ENCODE results near the gene WDR54.

- TF ChIP-seq CTCF (IDR thresholded peaks at IDR 0.05; ENCODE audit: borderline replicate concordance, extremely low read depth, low read length, poor library complexity, severe bottlenecking) (no peak), EZH2 (IDR thresholded peaks at IDR 0.05; ENCODE audit: borderline replicate concordance, low read depth, low read length, severe bottlenecking) (no peak)
Measured at GRCh38 chr2:74413001-74413698, 8.4 kb upstream of the WDR54 start.

Data from DND-41 (cell line).